ENCODE results near the gene EFCAB11.

GRCh38 chr14:89797148-89797547 is 157.4 kb downstream of the EFCAB11 start:
- TF ChIP-seq POLR2A (IDR thresholded peaks at IDR 0.05) (no peak), CTCF (IDR thresholded peaks at IDR 0.05) (no peak)
